Measurements from ENCODE around the gene ZDHHC21.

- TF ChIP-seq CTCF (IDR thresholded peaks at IDR 0.05) (no peak), POLR2A (IDR thresholded peaks at IDR 0.05) (no peak)
Measured at GRCh38 chr9:14645648-14646047, 47.6 kb downstream of the ZDHHC21 start.

Data from testis (tissue), 2 donors.